Ishikawa (cell line): ENCODE data around the gene RHBDF2.

Source experiments
- EGR1 ChIP-seq: IDR thresholded peaks from 2 replicates; pipeline ENCODE4 v1.6.1; 2012
- FOXM1 ChIP-seq: IDR thresholded peaks from 2 replicates; pipeline ENCODE4 v1.6.1; 2012; ENCODE audit warnings: low read depth, borderline replicate concordance
- NFIC ChIP-seq: IDR thresholded peaks from 2 replicates; pipeline ENCODE4 v1.6.1; 2012

DNA sequence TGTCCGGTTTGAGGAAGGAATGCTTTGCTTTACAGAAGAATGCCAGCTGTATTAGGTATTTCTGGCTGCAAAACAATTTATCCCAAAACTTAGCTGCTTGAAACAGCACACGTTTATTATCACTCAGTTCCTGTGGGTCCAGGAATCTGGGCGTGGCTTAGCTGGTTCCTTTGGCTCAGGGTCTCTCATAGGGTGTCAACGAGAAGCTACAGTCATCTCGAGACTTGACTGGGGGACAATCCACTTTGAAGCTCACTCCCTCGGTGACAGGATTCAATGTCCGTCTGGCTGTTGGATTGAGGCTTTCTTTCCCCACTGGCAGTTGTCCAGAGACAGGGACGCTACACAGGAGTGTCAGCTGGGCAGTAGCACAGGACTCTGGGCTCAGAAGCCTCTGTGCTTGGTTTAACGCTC lies 9.6 kb upstream of the RHBDF2 start:
- TF ChIP-seq FOXM1 = no peak
- no peak for TF ChIP-seq EGR1
- TF ChIP-seq NFIC = no peak
